ENCODE data around the gene OVOL3.
"Not testable (repeated sequence)": the region's sequence is repeated elsewhere in the genome, so short reads cannot be mapped to it uniquely, and the experiment has no call there.

The OVOL3 gene

GRCh38 chr19:36110487-36111199 lies at the start of gene OVOL3:
TSS of gene OVOL3 (plus strand) at chr19:36111143. CDS start at chr19:36111203, 60 bp downstream.
- Histone ChIP-seq H3K27me3 (ENCODE audit: control insufficient read depth, insufficient read depth, low read length) (no peaks in the 10 kb centered on the region), H3K4me1 (ENCODE audit: control insufficient read depth, insufficient read depth, low read length) (peaks cover 7% of the 10 kb centered on the region), H3K9ac (ENCODE audit: low read length) (no peak within 1 kb of the TSS), H3K4me3 (ENCODE audit: low read length) (no peak within 1 kb of the TSS), H3K9me3 (ENCODE audit: control insufficient read depth, low read length) (no peaks in the 10 kb centered on the region), H3K36me3 (ENCODE audit: control insufficient read depth, insufficient read depth, low read length) (no peaks in the 10 kb centered on the region)

- H3K9ac ChIP-seq (ENCODE audit: low read length), result no peak overlapping the region
These were observed 49.6 kb upstream of the OVOL3 start for GRCh38 chr19:36061367-36061766.

GRCh38 chr19:36064826-36065225 lies 46.1 kb upstream of the OVOL3 start:
- Histone ChIP-seq H3K4me1 (ENCODE audit: control insufficient read depth, insufficient read depth, low read length) (no peaks in the 10 kb centered on the region), H3K36me3 (ENCODE audit: control insufficient read depth, insufficient read depth, low read length) (no peaks in the 10 kb centered on the region), H3K9me3 (ENCODE audit: control insufficient read depth, low read length) (no peaks in the 10 kb centered on the region), H3K27me3 (ENCODE audit: control insufficient read depth, insufficient read depth, low read length) (no peaks in the 10 kb centered on the region), H3K9ac (ENCODE audit: low read length) (no peak overlapping the region), H3K4me3 (ENCODE audit: low read length) (no peak overlapping the region)

More at GRCh38 chr19:36061367-36061766, 49.6 kb upstream of the OVOL3 start:
- no peaks in the 10 kb centered on the region for H3K27me3 ChIP-seq (ENCODE audit: control insufficient read depth, insufficient read depth, low read length)
- no peaks in the 10 kb centered on the region for H3K36me3 ChIP-seq (ENCODE audit: control insufficient read depth, insufficient read depth, low read length)
- no peaks in the 10 kb centered on the region for H3K9me3 ChIP-seq (ENCODE audit: control insufficient read depth, low read length)
- no peaks in the 10 kb centered on the region for H3K4me1 ChIP-seq (ENCODE audit: control insufficient read depth, insufficient read depth, low read length)
- no peak overlapping the region for H3K4me3 ChIP-seq (ENCODE audit: low read length)

DNA sequence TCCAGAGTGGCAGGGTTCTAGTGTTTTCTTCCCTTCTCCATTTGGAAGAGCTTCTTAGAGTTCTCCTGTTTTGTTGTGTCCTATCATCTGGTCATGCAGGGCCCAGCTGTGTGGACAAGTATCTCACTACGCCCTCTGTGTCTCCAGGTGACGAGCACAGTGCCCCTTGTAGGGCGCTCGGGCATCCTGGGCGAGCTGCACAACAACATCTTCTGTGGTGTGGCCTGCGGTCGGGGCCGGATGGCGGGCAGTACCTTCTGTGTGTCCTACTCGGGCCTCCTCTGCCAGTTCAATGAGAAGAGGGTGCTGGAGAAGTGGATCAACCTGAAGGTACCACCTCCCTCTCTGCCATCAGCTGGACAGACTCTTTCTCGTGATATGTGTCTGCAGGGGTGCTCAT lies 43.3 kb upstream of the OVOL3 start:
- Histone ChIP-seq H3K9ac (ENCODE audit: low read length) (no peak overlapping the region), H3K27me3 (ENCODE audit: control insufficient read depth, insufficient read depth, low read length) (no peaks in the 10 kb centered on the region)

DNA sequence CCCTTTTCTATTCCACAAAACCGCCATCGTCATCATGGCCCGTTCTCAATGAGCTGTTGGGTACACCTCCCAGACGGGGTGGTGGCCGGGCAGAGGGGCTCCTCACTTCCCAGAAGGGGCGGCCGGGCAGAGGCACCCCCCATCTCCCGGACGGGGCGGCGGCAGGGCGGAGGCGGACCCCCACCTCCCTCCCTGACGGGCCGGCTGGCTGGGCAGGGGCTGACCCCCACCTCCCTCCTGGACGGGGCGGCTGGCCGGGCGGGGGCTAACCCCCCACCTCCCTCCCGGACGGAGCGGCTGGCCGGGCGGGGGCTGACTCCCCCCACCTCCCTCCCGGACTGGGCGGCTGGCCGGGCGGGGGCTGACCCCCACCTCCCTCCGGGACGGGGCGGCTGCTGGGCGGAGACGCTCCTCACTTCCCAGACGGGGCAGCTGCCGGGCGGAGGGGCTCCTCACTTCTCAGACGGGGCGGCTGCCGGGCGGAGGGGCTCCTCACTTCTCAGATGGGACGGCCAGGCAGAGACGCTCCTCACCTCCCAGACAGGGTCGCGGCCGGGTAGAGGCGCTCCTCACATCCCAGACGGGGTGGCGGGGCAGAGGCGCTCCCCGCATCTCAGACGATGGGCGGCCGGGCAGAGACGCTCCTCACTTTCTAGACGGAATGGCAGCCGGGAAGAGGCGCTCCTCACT lies 42.0 kb upstream of the OVOL3 start:
- H3K27me3 ChIP-seq (ENCODE audit: control insufficient read depth, insufficient read depth, low read length); H3K36me3 ChIP-seq (ENCODE audit: control insufficient read depth, insufficient read depth, low read length): not testable (repeated sequence)

More for the DNA sequence above, 43.3 kb upstream of the OVOL3 start:
- Histone ChIP-seq H3K36me3 (ENCODE audit: control insufficient read depth, insufficient read depth, low read length) (no peaks in the 10 kb centered on the region), H3K4me1 (ENCODE audit: control insufficient read depth, insufficient read depth, low read length) (no peaks in the 10 kb centered on the region), H3K9me3 (ENCODE audit: control insufficient read depth, low read length) (no peaks in the 10 kb centered on the region), H3K4me3 (ENCODE audit: low read length) (no peak overlapping the region)

DNA sequence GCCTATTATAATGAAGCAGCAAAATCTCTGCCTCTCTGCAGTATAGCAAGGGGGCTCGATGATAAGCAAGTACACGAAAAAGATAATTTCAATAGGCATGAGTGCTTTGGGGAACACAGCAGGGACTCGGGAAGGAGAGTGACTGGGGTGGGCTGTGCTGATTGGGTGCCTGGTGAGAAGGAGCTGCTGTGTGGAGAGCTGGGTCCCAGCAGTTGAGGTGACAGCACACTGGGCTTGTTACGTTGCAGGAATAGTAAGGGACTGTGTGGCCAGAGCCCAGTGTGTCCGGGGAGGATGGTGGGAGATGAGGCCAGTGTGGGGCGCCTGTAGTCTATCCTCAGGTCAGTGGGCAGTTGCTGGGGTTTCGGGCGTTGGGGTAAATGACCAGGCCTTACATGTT lies 38.9 kb upstream of the OVOL3 start:
- Histone ChIP-seq H3K9ac (ENCODE audit: low read length) (no peak overlapping the region), H3K27me3 (ENCODE audit: control insufficient read depth, insufficient read depth, low read length) (no peaks in the 10 kb centered on the region), H3K4me1 (ENCODE audit: control insufficient read depth, insufficient read depth, low read length) (no peaks in the 10 kb centered on the region), H3K4me3 (ENCODE audit: low read length) (no peak overlapping the region), H3K36me3 (ENCODE audit: control insufficient read depth, insufficient read depth, low read length) (no peaks in the 10 kb centered on the region), H3K9me3 (ENCODE audit: control insufficient read depth, low read length) (no peaks in the 10 kb centered on the region)

More for the DNA sequence above, 42.0 kb upstream of the OVOL3 start:
- H3K4me3 ChIP-seq (ENCODE audit: low read length); H3K4me1 ChIP-seq (ENCODE audit: control insufficient read depth, insufficient read depth, low read length); H3K9me3 ChIP-seq (ENCODE audit: control insufficient read depth, low read length); H3K9ac ChIP-seq (ENCODE audit: low read length): not testable (repeated sequence)

GRCh38 chr19:36073121-36073876 lies 37.6 kb upstream of the OVOL3 start:
- Histone ChIP-seq H3K9ac (ENCODE audit: low read length) (no peak overlapping the region), H3K27me3 (ENCODE audit: control insufficient read depth, insufficient read depth, low read length) (no peaks in the 10 kb centered on the region), H3K9me3 (ENCODE audit: control insufficient read depth, low read length) (no peaks in the 10 kb centered on the region), H3K36me3 (ENCODE audit: control insufficient read depth, insufficient read depth, low read length) (no peaks in the 10 kb centered on the region), H3K4me3 (ENCODE audit: low read length) (no peak overlapping the region), H3K4me1 (ENCODE audit: control insufficient read depth, insufficient read depth, low read length) (no peaks in the 10 kb centered on the region)

DNA sequence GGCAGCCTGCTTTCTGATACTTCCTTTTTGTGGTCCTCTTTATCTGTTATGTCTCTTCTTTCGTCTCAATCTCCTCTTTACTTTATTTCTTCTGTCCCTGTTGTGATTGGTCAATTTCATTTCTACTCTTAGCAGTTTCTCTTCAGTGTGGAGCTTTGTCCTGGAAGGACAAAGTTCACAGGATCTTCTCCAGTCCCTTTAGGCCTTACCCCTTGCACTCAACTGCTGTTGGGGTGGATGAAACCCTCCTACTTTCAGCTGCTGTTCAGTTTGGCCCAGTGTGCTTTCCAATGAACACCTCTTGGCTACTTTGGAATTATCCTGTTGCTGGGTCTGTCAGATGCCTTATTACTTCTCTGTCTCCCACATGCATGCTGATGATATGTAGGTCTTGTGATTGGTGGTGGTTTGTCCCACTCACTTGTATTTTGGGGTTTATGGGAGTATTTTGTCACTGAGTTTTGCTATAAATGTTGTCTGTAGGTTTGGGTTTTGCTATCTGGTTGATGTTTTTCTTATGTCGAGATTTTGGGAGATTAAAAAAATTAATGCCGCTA lies 31.5 kb upstream of the OVOL3 start:
- Histone ChIP-seq H3K9me3 (ENCODE audit: control insufficient read depth, low read length) (no peaks in the 10 kb centered on the region), H3K4me3 (ENCODE audit: low read length) (no peak overlapping the region), H3K4me1 (ENCODE audit: control insufficient read depth, insufficient read depth, low read length) (no peaks in the 10 kb centered on the region), H3K9ac (ENCODE audit: low read length) (no peak overlapping the region), H3K27me3 (ENCODE audit: control insufficient read depth, insufficient read depth, low read length) (no peaks in the 10 kb centered on the region), H3K36me3 (ENCODE audit: control insufficient read depth, insufficient read depth, low read length) (no peaks in the 10 kb centered on the region)

DNA sequence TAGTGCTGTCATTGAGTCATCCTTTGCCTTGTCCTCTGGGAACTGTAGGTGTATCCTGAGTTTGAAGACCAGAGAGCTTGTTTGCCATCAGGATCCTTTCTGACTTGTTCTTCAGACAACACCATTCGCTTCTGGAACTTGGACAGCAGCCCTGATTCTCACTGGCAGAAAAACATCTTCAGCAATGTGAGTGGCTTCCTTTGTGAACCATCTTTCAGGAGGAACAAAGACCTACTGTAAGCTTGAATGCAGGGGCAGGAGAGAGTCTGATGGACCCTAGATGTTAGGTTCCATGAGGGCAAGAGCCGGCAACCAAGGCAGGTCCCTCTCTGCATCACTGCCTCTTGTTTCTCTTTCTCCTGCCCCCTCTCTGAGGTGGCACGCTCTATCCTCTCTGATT lies 29.6 kb upstream of the OVOL3 start:
- no peaks in the 10 kb centered on the region for H3K36me3 ChIP-seq (ENCODE audit: control insufficient read depth, insufficient read depth, low read length)
- no peaks in the 10 kb centered on the region for H3K4me1 ChIP-seq (ENCODE audit: control insufficient read depth, insufficient read depth, low read length)
- no peaks in the 10 kb centered on the region for H3K27me3 ChIP-seq (ENCODE audit: control insufficient read depth, insufficient read depth, low read length)
- H3K4me3 ChIP-seq (ENCODE audit: low read length), result no peak overlapping the region
- no peak overlapping the region for H3K9ac ChIP-seq (ENCODE audit: low read length)
- no peaks in the 10 kb centered on the region for H3K9me3 ChIP-seq (ENCODE audit: control insufficient read depth, low read length)

DNA sequence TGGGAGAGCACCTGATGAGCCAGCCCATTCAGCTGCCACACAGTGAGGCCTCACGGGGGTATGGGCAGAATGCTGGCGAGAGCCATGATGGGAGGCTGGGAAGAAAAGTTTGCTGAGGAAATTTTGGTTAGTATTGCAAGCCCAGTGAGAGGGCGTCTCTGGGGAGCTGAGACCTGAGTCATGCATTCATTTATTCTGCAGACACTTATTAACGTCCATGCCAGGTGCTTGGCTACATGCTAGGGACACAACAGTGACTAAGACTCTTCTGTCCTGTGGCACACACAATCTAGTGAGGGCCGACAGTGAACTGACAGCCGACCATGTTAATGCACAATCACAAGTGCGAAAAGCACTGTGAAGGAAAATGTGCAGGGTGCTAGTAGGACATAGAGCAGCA lies 29.0 kb upstream of the OVOL3 start:
- Histone ChIP-seq H3K4me1 (ENCODE audit: control insufficient read depth, insufficient read depth, low read length) (no peaks in the 10 kb centered on the region), H3K4me3 (ENCODE audit: low read length) (no peak overlapping the region), H3K27me3 (ENCODE audit: control insufficient read depth, insufficient read depth, low read length) (no peaks in the 10 kb centered on the region), H3K9ac (ENCODE audit: low read length) (no peak overlapping the region), H3K9me3 (ENCODE audit: control insufficient read depth, low read length) (no peaks in the 10 kb centered on the region), H3K36me3 (ENCODE audit: control insufficient read depth, insufficient read depth, low read length) (no peaks in the 10 kb centered on the region)

- no peaks in the 10 kb centered on the region for H3K36me3 ChIP-seq (ENCODE audit: control insufficient read depth, insufficient read depth, low read length)
These were observed 28.0 kb upstream of the OVOL3 start for GRCh38 chr19:36082916-36083315.

More at GRCh38 chr19:36082916-36083315, 28.0 kb upstream of the OVOL3 start:
- no peaks in the 10 kb centered on the region for H3K27me3 ChIP-seq (ENCODE audit: control insufficient read depth, insufficient read depth, low read length)
- H3K9me3 ChIP-seq (ENCODE audit: control insufficient read depth, low read length), result no peaks in the 10 kb centered on the region
- no peak overlapping the region for H3K9ac ChIP-seq (ENCODE audit: low read length)
- H3K4me3 ChIP-seq (ENCODE audit: low read length), result no peak overlapping the region
- H3K4me1 ChIP-seq (ENCODE audit: control insufficient read depth, insufficient read depth, low read length), result no peaks in the 10 kb centered on the region
